Measurements from ENCODE around the gene MYL7.

- TF ChIP-seq, protein P1, sequence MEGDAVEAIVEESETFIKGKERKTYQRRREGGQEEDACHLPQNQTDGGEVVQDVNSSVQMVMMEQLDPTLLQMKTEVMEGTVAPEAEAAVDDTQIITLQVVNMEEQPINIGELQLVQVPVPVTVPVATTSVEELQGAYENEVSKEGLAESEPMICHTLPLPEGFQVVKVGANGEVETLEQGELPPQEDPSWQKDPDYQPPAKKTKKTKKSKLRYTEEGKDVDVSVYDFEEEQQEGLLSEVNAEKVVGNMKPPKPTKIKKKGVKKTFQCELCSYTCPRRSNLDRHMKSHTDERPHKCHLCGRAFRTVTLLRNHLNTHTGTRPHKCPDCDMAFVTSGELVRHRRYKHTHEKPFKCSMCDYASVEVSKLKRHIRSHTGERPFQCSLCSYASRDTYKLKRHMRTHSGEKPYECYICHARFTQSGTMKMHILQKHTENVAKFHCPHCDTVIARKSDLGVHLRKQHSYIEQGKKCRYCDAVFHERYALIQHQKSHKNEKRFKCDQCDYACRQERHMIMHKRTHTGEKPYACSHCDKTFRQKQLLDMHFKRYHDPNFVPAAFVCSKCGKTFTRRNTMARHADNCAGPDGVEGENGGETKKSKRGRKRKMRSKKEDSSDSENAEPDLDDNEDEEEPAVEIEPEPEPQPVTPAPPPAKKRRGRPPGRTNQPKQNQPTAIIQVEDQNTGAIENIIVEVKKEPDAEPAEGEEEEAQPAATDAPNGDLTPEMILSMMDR (IDR thresholded peaks at IDR 0.05; ENCODE audit: borderline replicate concordance, extremely low read depth, low read length, poor library complexity, severe bottlenecking) = peak; percentile 30
- TF ChIP-seq EZH2 (IDR thresholded peaks at IDR 0.05; ENCODE audit: borderline replicate concordance, low read depth, low read length, severe bottlenecking) = no peak
Measured at GRCh38 chr7:44131173-44132029, 9.7 kb downstream of the MYL7 start.
